Measurements from ENCODE around the gene LSM14A.
"Not testable (repeated sequence)": the region's sequence is repeated elsewhere in the genome, so short reads cannot be mapped to it uniquely, and the experiment has no call there.

LSM14A gene

GRCh38 chr19:34175173-34175572 is 2.9 kb downstream of the LSM14A start:
- Mint-ChIP-seq H3K36me3 (ENCODE audit: low read depth) (peaks cover 35% of the 10 kb centered on the region), H3K4me1 (ENCODE audit: low read depth) (peaks cover 78% of the 10 kb centered on the region), H3K4me3 (peak overlapping the region; percentile 63), H3K27ac (peak overlapping the region; percentile 21)
- H3K9me3 Mint-ChIP-seq, H3K27me3 Mint-ChIP-seq: not testable (repeated sequence)

- Mint-ChIP-seq H3K4me3 (peak overlapping the region; percentile 63), H3K36me3 (ENCODE audit: low read depth) (peaks cover 49% of the 10 kb centered on the region), H3K27ac (peak overlapping the region; percentile 26), H3K4me1 (ENCODE audit: low read depth) (peaks cover 81% of the 10 kb centered on the region), H3K27me3 (no peaks in the 10 kb centered on the region), H3K9me3 (no peaks in the 10 kb centered on the region)
These were observed 4.3 kb downstream of the LSM14A start for GRCh38 chr19:34176581-34176980.

GRCh38 chr19:34178274-34178610 is 5.9 kb downstream of the LSM14A start:
- Mint-ChIP-seq H3K4me3 (peak overlapping the region; percentile 42), H3K36me3 (ENCODE audit: low read depth) (peaks cover 54% of the 10 kb centered on the region), H3K27me3 (no peaks in the 10 kb centered on the region), H3K4me1 (ENCODE audit: low read depth) (peaks cover 89% of the 10 kb centered on the region), H3K27ac (peak overlapping the region; percentile 26), H3K9me3 (no peaks in the 10 kb centered on the region)

- H3K9me3 Mint-ChIP-seq, result no peaks in the 10 kb centered on the region
- H3K36me3 Mint-ChIP-seq (ENCODE audit: low read depth), result peaks cover 50% of the 10 kb centered on the region
- peaks cover 84% of the 10 kb centered on the region for H3K4me1 Mint-ChIP-seq (ENCODE audit: low read depth)
- no peak overlapping the region for H3K27ac Mint-ChIP-seq
- no peak overlapping the region for H3K4me3 Mint-ChIP-seq
- H3K27me3 Mint-ChIP-seq, result no peaks in the 10 kb centered on the region
These were observed 6.8 kb downstream of the LSM14A start for GRCh38 chr19:34179066-34179465.

GRCh38 chr19:34180273-34180672 is 8.0 kb downstream of the LSM14A start:
- H3K27me3 Mint-ChIP-seq, result no peaks in the 10 kb centered on the region
- H3K9me3 Mint-ChIP-seq, result no peaks in the 10 kb centered on the region
- no peak overlapping the region for H3K4me3 Mint-ChIP-seq
- peak overlapping the region; percentile 6 for H3K27ac Mint-ChIP-seq
- H3K4me1 Mint-ChIP-seq (ENCODE audit: low read depth), result peaks cover 85% of the 10 kb centered on the region
- peaks cover 46% of the 10 kb centered on the region for H3K36me3 Mint-ChIP-seq (ENCODE audit: low read depth)

- H3K4me1 Mint-ChIP-seq (ENCODE audit: low read depth), result peaks cover 85% of the 10 kb centered on the region
- H3K27ac Mint-ChIP-seq, result peak overlapping the region; percentile 9
- no peak overlapping the region for H3K4me3 Mint-ChIP-seq
- no peaks in the 10 kb centered on the region for H3K27me3 Mint-ChIP-seq
- no peaks in the 10 kb centered on the region for H3K9me3 Mint-ChIP-seq
- H3K36me3 Mint-ChIP-seq (ENCODE audit: low read depth), result peaks cover 46% of the 10 kb centered on the region
These were observed 8.4 kb downstream of the LSM14A start for GRCh38 chr19:34180709-34181108.

- peaks cover 85% of the 10 kb centered on the region for H3K4me1 Mint-ChIP-seq (ENCODE audit: low read depth)
- no peak overlapping the region for H3K4me3 Mint-ChIP-seq
- no peaks in the 10 kb centered on the region for H3K9me3 Mint-ChIP-seq
- peak overlapping the region; percentile 9 for H3K27ac Mint-ChIP-seq
- H3K36me3 Mint-ChIP-seq (ENCODE audit: low read depth), result peaks cover 46% of the 10 kb centered on the region
- no peaks in the 10 kb centered on the region for H3K27me3 Mint-ChIP-seq
These were observed 9.0 kb downstream of the LSM14A start for GRCh38 chr19:34181111-34181864.

GRCh38 chr19:34182125-34182524 is 9.8 kb downstream of the LSM14A start:
- Mint-ChIP-seq H3K4me1 (ENCODE audit: low read depth) (peaks cover 83% of the 10 kb centered on the region), H3K4me3 (no peak overlapping the region), H3K27me3 (no peaks in the 10 kb centered on the region), H3K9me3 (no peaks in the 10 kb centered on the region), H3K36me3 (ENCODE audit: low read depth) (peaks cover 38% of the 10 kb centered on the region), H3K27ac (no peak overlapping the region)

- H3K4me1 Mint-ChIP-seq (ENCODE audit: low read depth), result peaks cover 75% of the 10 kb centered on the region
- no peaks in the 10 kb centered on the region for H3K27me3 Mint-ChIP-seq
- H3K9me3 Mint-ChIP-seq, result no peaks in the 10 kb centered on the region
- peak overlapping the region; percentile 23 for H3K27ac Mint-ChIP-seq
- H3K36me3 Mint-ChIP-seq (ENCODE audit: low read depth), result peaks cover 25% of the 10 kb centered on the region
- peak overlapping the region; percentile 6 for H3K4me3 Mint-ChIP-seq
These were observed 12.7 kb downstream of the LSM14A start for GRCh38 chr19:34184880-34185491.

- Mint-ChIP-seq H3K27me3 (no peaks in the 10 kb centered on the region), H3K4me1 (ENCODE audit: low read depth) (peaks cover 75% of the 10 kb centered on the region), H3K4me3 (no peak overlapping the region), H3K9me3 (no peaks in the 10 kb centered on the region), H3K36me3 (ENCODE audit: low read depth) (peaks cover 12% of the 10 kb centered on the region), H3K27ac (no peak overlapping the region)
These were observed 13.9 kb downstream of the LSM14A start for GRCh38 chr19:34186205-34186604.

- Mint-ChIP-seq H3K4me3 (no peak overlapping the region), H3K9me3 (no peaks in the 10 kb centered on the region), H3K27me3 (no peaks in the 10 kb centered on the region), H3K27ac (no peak overlapping the region), H3K36me3 (ENCODE audit: low read depth) (peaks cover 9% of the 10 kb centered on the region), H3K4me1 (ENCODE audit: low read depth) (peaks cover 75% of the 10 kb centered on the region)
These were observed 14.7 kb downstream of the LSM14A start for GRCh38 chr19:34187011-34187410.

GRCh38 chr19:34188408-34188807 is 16.1 kb downstream of the LSM14A start:
- H3K27ac Mint-ChIP-seq, result peak overlapping the region; percentile 31
- peak overlapping the region; percentile 5 for H3K4me3 Mint-ChIP-seq

GRCh38 chr19:34189199-34189916 is 17.1 kb downstream of the LSM14A start:
- no peaks in the 10 kb centered on the region for H3K27me3 Mint-ChIP-seq
- H3K4me1 Mint-ChIP-seq (ENCODE audit: low read depth), result peaks cover 72% of the 10 kb centered on the region
- H3K9me3 Mint-ChIP-seq, result no peaks in the 10 kb centered on the region
- H3K36me3 Mint-ChIP-seq (ENCODE audit: low read depth), result peaks cover 7% of the 10 kb centered on the region
- no peak overlapping the region for H3K4me3 Mint-ChIP-seq
- no peak overlapping the region for H3K27ac Mint-ChIP-seq

More at GRCh38 chr19:34188408-34188807, 16.1 kb downstream of the LSM14A start:
- Mint-ChIP-seq H3K9me3 (no peaks in the 10 kb centered on the region), H3K36me3 (ENCODE audit: low read depth) (peaks cover 5% of the 10 kb centered on the region), H3K4me1 (ENCODE audit: low read depth) (peaks cover 68% of the 10 kb centered on the region), H3K27me3 (no peaks in the 10 kb centered on the region)

GRCh38 chr19:34189917-34190425 is 17.7 kb downstream of the LSM14A start:
- Mint-ChIP-seq H3K4me1 (ENCODE audit: low read depth) (peaks cover 66% of the 10 kb centered on the region), H3K27ac (no peak overlapping the region), H3K4me3 (no peak overlapping the region)

GRCh38 chr19:34191355-34191962 is 19.2 kb downstream of the LSM14A start:
- Mint-ChIP-seq H3K4me1 (ENCODE audit: low read depth) (peaks cover 51% of the 10 kb centered on the region), H3K9me3 (no peaks in the 10 kb centered on the region), H3K4me3 (no peak overlapping the region), H3K27me3 (no peaks in the 10 kb centered on the region), H3K36me3 (ENCODE audit: low read depth) (peaks cover 21% of the 10 kb centered on the region), H3K27ac (no peak overlapping the region)

More at GRCh38 chr19:34189917-34190425, 17.7 kb downstream of the LSM14A start:
- Mint-ChIP-seq H3K27me3 (no peaks in the 10 kb centered on the region), H3K36me3 (ENCODE audit: low read depth) (peaks cover 11% of the 10 kb centered on the region), H3K9me3 (no peaks in the 10 kb centered on the region)

Measured in stimulated activated naive CD8-positive, alpha-beta T cell treated with anti-CD3 and anti-CD28 coated beads, Interleukin-15, Interleukin-2, amounts not matched to agents 100 ng/mL and 50 ng/mL, for 24 hours (primary cell).